OCI-LY3 (cell line): ENCODE data around the gene NFYC.
A peak's percentile ranks its signal among the peaks of the same experiment; 100 is the strongest.

Experiments used
- H2AFZ ChIP-seq: fragments of 200-600, 300-600 bp; shearing (Covaris generic); 2 replicates; pipeline ENCODE4 v1.6.0; 2014; ENCODE audit warnings: antibody characterized with exemption, low read depth, low read length
- H3K27ac ChIP-seq: fragments of 200-600, 300-600 bp; sonication (generic); 2 replicates; pipeline ENCODE4 v1.5.1; 2014; ENCODE audit warnings: mild to moderate bottlenecking, low read length, moderate library complexity, mixed read lengths
- H3K27me3 ChIP-seq: fragments of 200-600, 300-600 bp; sonication (generic); 2 replicates; pipeline ENCODE4 v1.6.1; 2014; ENCODE audit warnings: low read depth, low read length, mixed read lengths
- H3K36me3 ChIP-seq: fragments of 200-600, 300-600 bp; sonication (generic); replicated peaks from 2 replicates; pipeline ENCODE3; 2014; ENCODE audit warnings: low read depth, low read length, mixed read lengths
- H3K4me1 ChIP-seq: fragments of 300-600, 200-600 bp; sonication (generic); 2 replicates; pipeline ENCODE4 v1.6.1; 2014; ENCODE audit warnings: low read length, mixed read lengths
- H3K4me2 ChIP-seq: fragments of 200-600, 300-600 bp; sonication (generic); 2 replicates; pipeline ENCODE4 v1.6.1; 2014; ENCODE audit warnings: low read length, mixed read lengths
- H3K4me3 ChIP-seq: fragments of 300-600, 200-600 bp; sonication (generic); 2 replicates; pipeline ENCODE4 v1.5.1; 2014; ENCODE audit warnings: antibody characterized with exemption, mild to moderate bottlenecking, low read length, moderate library complexity
- H3K79me2 ChIP-seq: fragments of 300-600, 200-600 bp; shearing (Covaris generic); 2 replicates; pipeline ENCODE4 v1.6.1; 2014; ENCODE audit warnings: mild to moderate bottlenecking, low read length, mixed read lengths
- H3K9ac ChIP-seq: fragments of 300-600, 200-600 bp; shearing (Covaris generic); 2 replicates; pipeline ENCODE4 v1.6.0; 2014; ENCODE audit warnings: mild to moderate bottlenecking, low read length, moderate library complexity
- H3K9me3 ChIP-seq: fragments of 200-600, 300-600 bp; shearing (Covaris generic); 2 replicates; pipeline ENCODE4 v1.6.1; 2014; ENCODE audit warnings: low read length, mixed read lengths; ENCODE audit not compliant: insufficient read depth
- H4K20me1 ChIP-seq: fragments of 200-600, 300-600 bp; sonication (generic); 2 replicates; pipeline ENCODE4 v1.6.1; 2016; ENCODE audit warnings: low read length, mixed read lengths; ENCODE audit not compliant: insufficient read depth
- EZH2phosphoT487 ChIP-seq: fragments of 200-600 bp; shearing (Covaris generic); IDR thresholded peaks from 2 replicates; pipeline ENCODE4 v1.6.1; 2018; ENCODE audit warnings: antibody characterized with exemption, mixed run types, low read depth
- TF ChIP-seq, protein P1 (sequence below): fragments of 200-600, 300-600 bp; sonication (generic); IDR thresholded peaks from 2 replicates; pipeline ENCODE4 v1.5.1; 2014; ENCODE audit warnings: antibody characterized with exemption, low read length, low read depth

NFYC gene

DNA sequence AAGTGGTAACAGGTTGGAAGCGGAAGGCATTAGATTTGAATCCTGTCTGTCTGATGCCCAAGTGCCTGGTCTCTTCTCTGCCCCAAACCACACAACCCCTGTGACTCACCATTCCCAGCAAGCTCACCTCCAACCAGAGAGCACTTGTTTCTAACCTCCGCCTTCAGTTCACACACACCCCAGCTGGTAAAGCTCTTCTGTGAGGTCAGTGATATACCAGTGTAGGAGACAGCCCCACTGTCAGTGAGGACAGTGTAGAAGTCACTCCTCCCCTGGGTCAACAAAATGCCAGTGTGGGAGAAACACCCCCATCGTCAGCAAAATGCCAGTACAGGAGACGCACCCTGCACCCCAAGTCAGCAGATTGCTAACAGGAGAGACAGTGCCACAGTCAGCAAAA lies 28.6 kb upstream of the NFYC start:
- no peak for TF ChIP-seq EZH2phosphoT487
- TF ChIP-seq, protein P1, sequence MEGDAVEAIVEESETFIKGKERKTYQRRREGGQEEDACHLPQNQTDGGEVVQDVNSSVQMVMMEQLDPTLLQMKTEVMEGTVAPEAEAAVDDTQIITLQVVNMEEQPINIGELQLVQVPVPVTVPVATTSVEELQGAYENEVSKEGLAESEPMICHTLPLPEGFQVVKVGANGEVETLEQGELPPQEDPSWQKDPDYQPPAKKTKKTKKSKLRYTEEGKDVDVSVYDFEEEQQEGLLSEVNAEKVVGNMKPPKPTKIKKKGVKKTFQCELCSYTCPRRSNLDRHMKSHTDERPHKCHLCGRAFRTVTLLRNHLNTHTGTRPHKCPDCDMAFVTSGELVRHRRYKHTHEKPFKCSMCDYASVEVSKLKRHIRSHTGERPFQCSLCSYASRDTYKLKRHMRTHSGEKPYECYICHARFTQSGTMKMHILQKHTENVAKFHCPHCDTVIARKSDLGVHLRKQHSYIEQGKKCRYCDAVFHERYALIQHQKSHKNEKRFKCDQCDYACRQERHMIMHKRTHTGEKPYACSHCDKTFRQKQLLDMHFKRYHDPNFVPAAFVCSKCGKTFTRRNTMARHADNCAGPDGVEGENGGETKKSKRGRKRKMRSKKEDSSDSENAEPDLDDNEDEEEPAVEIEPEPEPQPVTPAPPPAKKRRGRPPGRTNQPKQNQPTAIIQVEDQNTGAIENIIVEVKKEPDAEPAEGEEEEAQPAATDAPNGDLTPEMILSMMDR = no peak
- no peaks in the 10 kb centered on the region for H4K20me1 ChIP-seq
- H3K4me1 ChIP-seq = peaks cover 29% of the 10 kb centered on the region
- no peaks in the 10 kb centered on the region for H3K9me3 ChIP-seq
- H3K4me2 ChIP-seq = no peak overlapping the region
- H2AFZ ChIP-seq = no peak overlapping the region
- H3K4me3 ChIP-seq = no peak overlapping the region
- no peaks in the 10 kb centered on the region for H3K36me3 ChIP-seq
- no peak overlapping the region for H3K9ac ChIP-seq
- H3K27me3 ChIP-seq = no peaks in the 10 kb centered on the region
- no peak overlapping the region for H3K27ac ChIP-seq
- H3K79me2 ChIP-seq = no peaks in the 10 kb centered on the region

DNA sequence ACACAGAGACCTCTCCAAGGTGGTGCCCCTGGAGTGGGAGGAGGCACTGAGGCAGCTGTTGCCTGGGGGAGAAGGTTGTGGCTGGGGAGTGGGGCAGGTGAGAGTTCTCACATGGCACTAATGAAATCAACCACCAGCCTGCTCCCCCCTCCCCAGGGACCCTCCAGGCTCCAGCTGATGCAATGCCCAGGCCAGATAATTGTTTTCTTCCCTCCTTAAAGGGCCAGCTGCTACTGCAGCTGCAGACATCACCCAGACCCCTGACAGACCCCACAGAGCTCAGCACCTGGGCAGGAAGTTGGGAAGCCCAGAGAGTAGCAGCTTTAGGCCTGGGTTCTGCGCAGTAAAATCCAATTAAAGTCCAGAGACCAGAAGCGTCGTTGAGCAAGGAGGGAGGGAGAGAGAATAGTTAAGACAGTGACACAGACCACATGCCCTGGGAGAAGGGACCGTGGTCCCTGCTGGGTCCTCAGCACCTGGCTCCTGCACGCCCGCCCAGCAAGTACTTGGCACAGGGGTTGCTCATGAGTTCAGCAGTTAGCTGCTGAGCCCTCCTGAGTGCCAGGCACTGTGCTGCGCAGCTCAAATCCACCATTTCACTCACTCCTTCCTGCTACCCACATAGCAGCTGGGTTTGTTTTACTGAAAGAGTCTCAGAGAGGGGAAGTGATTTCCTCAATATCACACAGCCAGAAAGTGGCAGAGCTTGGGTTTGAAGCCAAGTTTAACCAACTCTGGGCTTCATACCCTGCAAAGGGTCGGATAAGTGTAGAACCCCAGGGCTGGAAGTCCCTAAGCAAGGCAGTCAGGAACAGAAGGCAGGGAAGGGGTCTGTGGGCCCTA lies 28.0 kb upstream of the NFYC start:
- H3K27me3 ChIP-seq = no peaks in the 10 kb centered on the region
- H2AFZ ChIP-seq = no peak overlapping the region
- H3K4me3 ChIP-seq = peak overlapping the region; percentile 87
- no peaks in the 10 kb centered on the region for H3K9me3 ChIP-seq
- no peak overlapping the region for H3K27ac ChIP-seq
- H3K36me3 ChIP-seq = no peaks in the 10 kb centered on the region
- peak overlapping the region; percentile 71 for H3K4me2 ChIP-seq
- H3K9ac ChIP-seq = 0 out of 2 replicates have a peak overlapping the region, but pooled peaks have one; percentile 13
- H3K79me2 ChIP-seq = no peaks in the 10 kb centered on the region
- no peaks in the 10 kb centered on the region for H4K20me1 ChIP-seq
- H3K4me1 ChIP-seq = peaks cover 31% of the 10 kb centered on the region
- TF ChIP-seq EZH2phosphoT487 = no peak
- TF ChIP-seq, protein P1 = no peak

DNA sequence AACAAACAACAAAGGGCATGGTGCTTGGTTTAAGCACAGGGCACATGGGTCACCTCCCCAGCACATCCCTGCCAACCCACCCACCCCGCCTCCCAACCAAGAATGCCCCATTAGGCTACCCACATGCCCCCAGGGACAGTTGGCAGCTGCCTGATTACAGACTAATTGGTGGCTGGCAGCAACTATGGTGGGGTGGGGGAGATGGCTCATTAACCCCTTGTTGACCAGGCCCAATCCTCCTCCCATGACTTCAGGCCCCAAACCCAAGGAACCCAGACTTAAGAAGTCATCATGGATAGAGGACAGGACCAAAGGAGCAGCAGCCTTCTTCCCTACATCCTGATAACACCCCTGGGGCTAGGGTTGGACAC lies 27.4 kb upstream of the NFYC start:
- H3K9me3 ChIP-seq = no peaks in the 10 kb centered on the region
- H3K79me2 ChIP-seq = no peaks in the 10 kb centered on the region
- H3K36me3 ChIP-seq = no peaks in the 10 kb centered on the region
- H3K4me3 ChIP-seq = peak overlapping the region; percentile 87
- no peak overlapping the region for H3K27ac ChIP-seq
- H3K27me3 ChIP-seq = no peaks in the 10 kb centered on the region
- no peak overlapping the region for H3K9ac ChIP-seq
- TF ChIP-seq EZH2phosphoT487 = no peak
- TF ChIP-seq, protein P1 = no peak
- peaks cover 35% of the 10 kb centered on the region for H3K4me1 ChIP-seq
- H2AFZ ChIP-seq = no peak overlapping the region
- no peaks in the 10 kb centered on the region for H4K20me1 ChIP-seq
- peak overlapping the region; percentile 71 for H3K4me2 ChIP-seq

DNA sequence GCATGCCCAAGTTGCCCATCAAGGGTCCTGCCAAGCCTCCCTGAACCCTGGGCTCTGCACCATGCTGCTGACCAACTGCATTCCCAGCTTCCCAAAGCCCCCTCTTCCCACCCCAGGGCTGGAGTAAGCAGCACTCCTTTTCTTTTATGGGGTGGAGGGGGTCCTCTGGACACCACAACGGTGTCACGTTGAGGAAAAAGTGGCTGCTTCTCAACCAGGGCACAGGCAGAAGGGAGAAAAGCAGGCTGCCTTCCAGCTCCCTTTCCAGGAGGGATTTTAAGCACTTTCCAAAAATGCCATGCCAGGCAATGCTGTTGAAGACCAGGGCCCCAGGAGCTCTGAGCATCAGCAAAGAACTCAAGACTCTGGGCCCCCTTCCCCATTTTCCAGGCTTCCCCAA lies 26.7 kb upstream of the NFYC start:
- no peak overlapping the region for H2AFZ ChIP-seq
- H3K4me2 ChIP-seq = peak overlapping the region; percentile 71
- H3K36me3 ChIP-seq = no peaks in the 10 kb centered on the region
- H3K4me1 ChIP-seq = peaks cover 39% of the 10 kb centered on the region
- no peaks in the 10 kb centered on the region for H3K79me2 ChIP-seq
- no peaks in the 10 kb centered on the region for H3K9me3 ChIP-seq
- no peak overlapping the region for H3K27ac ChIP-seq
- H4K20me1 ChIP-seq = no peaks in the 10 kb centered on the region
- TF ChIP-seq, protein P1 = no peak
- TF ChIP-seq EZH2phosphoT487 = no peak
- peak overlapping the region; percentile 87 for H3K4me3 ChIP-seq
- no peaks in the 10 kb centered on the region for H3K27me3 ChIP-seq
- peak overlapping the region; percentile 66 for H3K9ac ChIP-seq
